B cell (primary cell): ENCODE data around the gene NACAD. TPM values are rescaled to one million over a fixed set of nuclear protein-coding genes. Genes with fewer than 3 reads are reported as not detected.

Experiments
- ATAC-seq: fragments of 200-7000 bp; cut with Tn5 transposase; one replicate; pipeline ENCODE4 v1.10.0; 2021; ENCODE audit warnings: low read depth, mild to moderate bottlenecking, moderate number of reproducible peaks, moderate library complexity
- CTCF ChIA-PET: fragments of 350-600 bp; sonication (Branson Sonifier 250); formaldehyde crosslinking; loops from one replicate; lab custom pipeline; 2021; ENCODE audit warnings: antibody characterized with exemption, inconsistent platforms; lab: Charles Lee
- POLR2A ChIA-PET: fragments of 350-600 bp; sonication (Branson Sonifier 250); formaldehyde crosslinking; loops from one replicate; lab custom pipeline; 2021; ENCODE audit warnings: antibody characterized with exemption; lab: Charles Lee
- DNase-seq: peaks from one replicate; pipeline ENCODE4 v3.0.0; 2013
- H2AFZ ChIP-seq: 2 replicates; pipeline ENCODE4 v1.6.1; 2012; ENCODE audit warnings: mild to moderate bottlenecking, low read depth, low read length; ENCODE audit not compliant: insufficient read depth, poor library complexity, severe bottlenecking
- H3K27ac ChIP-seq, 2 donors: 1 replicate in 1 of 2; 2 replicates in 1 of 2; pipeline ENCODE4 v1.5.1; 2012 to 2013; ENCODE audit warnings: low read length in 2 of 2, mild to moderate bottlenecking in 2 of 2, moderate library complexity in 1 of 2
- H3K27me3 ChIP-seq, 4 experiments: fragments of 200-600 bp in 1 of 4; sonication (generic) in 1 of 4; replicated peaks in 1 of 4; 1 replicate in 2 of 4; 2 replicates in 2 of 4; pipeline versions ENCODE4 v1.6.1 to v1.7.0; 2013 to 2016; ENCODE audit warnings: low read length in 3 of 4, mild to moderate bottlenecking in 2 of 4, mixed read lengths in 1 of 4, moderate library complexity in 1 of 4; ENCODE audit not compliant: insufficient read depth in 4 of 4, control insufficient read depth in 3 of 4; ENCODE audit errors: control extremely low read depth in 1 of 4
- H3K36me3 ChIP-seq, 2 experiments: replicated peaks in 1 of 2; 1 replicate in 1 of 2; 2 replicates in 1 of 2; pipeline versions ENCODE4 v1.6.1 to v1.7.1; 2013; ENCODE audit warnings: low read length in 1 of 2; ENCODE audit not compliant: insufficient read depth in 2 of 2, control insufficient read depth in 1 of 2; ENCODE audit errors: control extremely low read depth in 1 of 2, extremely low read depth in 1 of 2
- H3K4me1 ChIP-seq, 2 donors: fragments of 200-600 bp in 1 of 2; sonication (generic) in 1 of 2; 1 replicate in 1 of 2; 2 replicates in 1 of 2; pipeline versions ENCODE4 v1.5.1 to v1.6.1; 2013 to 2017; ENCODE audit warnings: low read length in 2 of 2; ENCODE audit not compliant: control insufficient read depth in 2 of 2, insufficient read depth in 2 of 2
- H3K4me2 ChIP-seq: replicated peaks from 2 replicates; pipeline ENCODE3; 2012; ENCODE audit warnings: mild to moderate bottlenecking, low read depth, low read length; ENCODE audit not compliant: poor library complexity, severe bottlenecking
- H3K4me3 ChIP-seq, 5 experiments: fragments of 200-600 bp in 1 of 5; sonication (generic) in 1 of 5; 1 replicate in 3 of 5; 2 replicates in 2 of 5; pipeline versions ENCODE4 v1.5.1 to v1.7.0; 2011 to 2016; ENCODE audit warnings: low read length in 4 of 5, mild to moderate bottlenecking in 4 of 5, low read depth in 2 of 5, control low read depth in 1 of 5, moderate library complexity in 1 of 5; ENCODE audit not compliant: insufficient read depth in 1 of 5; ENCODE audit errors: control extremely low read depth in 1 of 5, extremely low read depth in 1 of 5
- H3K79me2 ChIP-seq: fragments of 200-600 bp; sonication (generic); one replicate; pipeline ENCODE4 v1.6.0; 2016; ENCODE audit warnings: low read length; ENCODE audit not compliant: control insufficient read depth, insufficient read depth
- H3K9ac ChIP-seq: fragments of 200-600 bp; sonication (generic); 2 replicates; pipeline ENCODE4 v1.6.1; 2017; ENCODE audit warnings: mild to moderate bottlenecking, low read length, moderate library complexity
- H3K9me3 ChIP-seq, 3 donors: one replicate each; pipeline versions ENCODE4 v1.6.1 to v1.7.1; 2013; ENCODE audit warnings: low read length in 2 of 3; ENCODE audit not compliant: control insufficient read depth in 2 of 3, insufficient read depth in 1 of 3; ENCODE audit errors: control extremely low read depth in 1 of 3
- H4K20me1 ChIP-seq: 2 replicates; pipeline ENCODE4 v1.6.0; 2012; ENCODE audit warnings: mild to moderate bottlenecking, low read length; ENCODE audit not compliant: insufficient read depth, control insufficient read depth, poor library complexity, severe bottlenecking
- H3K27ac Mint-ChIP-seq: one replicate; pipeline ENCODE4 v1.8.0; 2021; ENCODE audit warnings: mixed read lengths
- H3K27me3 Mint-ChIP-seq: one replicate; pipeline ENCODE4 v1.8.0; 2021; ENCODE audit warnings: mixed read lengths
- H3K4me1 Mint-ChIP-seq: one replicate; pipeline ENCODE4 v1.8.0; 2021; ENCODE audit warnings: mixed read lengths
- H3K4me3 Mint-ChIP-seq: one replicate; pipeline ENCODE4 v1.8.0; 2021; ENCODE audit warnings: mixed read lengths
- H3K9me3 Mint-ChIP-seq: one replicate; pipeline ENCODE4 v1.8.0; 2022; ENCODE audit warnings: mixed read lengths; ENCODE audit not compliant: insufficient read depth
- CTCF ChIP-seq: fragments of 200-600 bp; IDR thresholded peaks from one replicate; pipeline ENCODE4 v1.8.0; 2022; ENCODE audit warnings: antibody characterized with exemption, mild to moderate bottlenecking
- EZH2 ChIP-seq: IDR thresholded peaks from 2 replicates; pipeline ENCODE4 v1.6.1; 2012; ENCODE audit warnings: borderline replicate concordance, low read depth, mild to moderate bottlenecking, moderate library complexity, low read length; ENCODE audit not compliant: insufficient read depth, poor library complexity, severe bottlenecking
- WGBS: methylation state at CpG from one replicate; pipeline ENCODE4 v1.1.5; 2013; ENCODE audit warnings: missing lambda C conversion rate; ENCODE audit not compliant: insufficient coverage; 5-methylcytosine and 5-hydroxymethylcytosine counted together
- intact Hi-C: fragments of 100-400 bp; cut with micrococcal nuclease; formaldehyde crosslinking; loops from one replicate; pipeline ENCODE4 v1.10.0; 2022
- polyA plus RNA-seq: library from polyadenylated mRNA; depleted of rRNA; stranded (reverse); fragments of >200 nt; gene quantifications from 2 replicates; pipeline ENCODE4 v1.2.3, GENCODE V29; 2012
- total RNA-seq, 2 donors: library from RNA; stranded (reverse); fragments of 120-200 nt in 1 of 2; gene quantifications; 1 replicate in 1 of 2; 2 replicates in 1 of 2; pipeline versions ENCODE4 v1.2.3 to v1.2.4, GENCODE V29; 2013 to 2022

NACAD gene
- total and polyA plus RNA-seq, 2 donors (not counting 1 experiment from before 2014, with no cell fraction given): 0.04 to 0.49 TPM

DNA sequence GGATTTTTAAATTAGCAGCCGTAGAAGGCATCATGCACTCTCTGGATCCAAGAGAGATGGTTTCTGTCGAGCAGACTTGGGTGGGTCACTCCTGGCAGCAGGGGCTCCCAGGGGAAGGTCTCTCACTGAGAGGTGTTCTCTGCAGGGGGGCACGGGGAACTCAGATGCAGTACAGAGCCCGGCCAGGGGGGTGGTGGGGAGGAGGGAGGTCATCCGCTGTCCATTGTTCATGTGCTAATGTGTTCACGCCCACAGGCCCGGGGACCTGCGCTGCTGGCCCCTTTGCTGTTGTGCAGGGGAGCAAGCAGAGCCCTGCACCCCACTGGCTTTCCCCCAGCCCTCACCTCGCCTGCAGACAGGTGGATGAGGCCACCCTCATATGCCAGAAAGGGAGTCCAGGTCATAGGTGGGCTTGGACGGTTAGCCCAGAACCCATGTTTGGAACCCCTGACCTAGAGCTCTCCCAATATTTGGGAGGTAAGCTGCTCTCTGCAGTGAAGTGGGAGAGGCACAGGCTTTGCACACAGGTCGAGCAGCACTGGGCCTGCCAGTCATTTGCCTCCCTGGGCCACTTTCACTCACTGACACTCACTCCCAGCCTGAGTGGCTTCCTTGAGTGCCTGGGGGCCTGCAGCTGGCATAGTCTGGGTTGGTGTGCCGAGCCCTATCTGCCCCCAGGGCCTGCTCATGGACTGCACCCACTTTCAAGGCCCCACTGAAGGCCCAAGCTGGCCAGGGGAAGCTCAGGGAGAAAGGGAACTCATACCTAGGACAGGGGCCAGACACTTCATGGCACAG is 35.3 kb upstream of the NACAD start:
- ChIA-PET CTCF (interaction anchor here (0.6 to 3.7 kb wide), 6 partner anchors 12 to 734 kb away, joined by 3 to 11 read pairs (median 4); no protein-coding TSS in a partner anchor), POLR2A (no interaction called here)
- no peaks in the 10 kb centered on the region for H3K9me3 ChIP-seq
- 96% methylated on average over 8 of the region's 12 CpGs for WGBS
- H3K79me2 ChIP-seq: no peaks in the 10 kb centered on the region
- no peak overlapping the region for H3K27ac ChIP-seq
- Mint-ChIP-seq H3K27me3 (no peaks in the 10 kb centered on the region), H3K27ac (no peak overlapping the region), H3K9me3 (no peaks in the 10 kb centered on the region), H3K4me3 (no peak overlapping the region), H3K4me1 (peaks cover 7% of the 10 kb centered on the region)
- H3K9ac ChIP-seq: no peak overlapping the region
- TF ChIP-seq EZH2 (no peak), CTCF (no peak)
- no peaks in the 10 kb centered on the region for H3K36me3 ChIP-seq
- DNase-seq (no peak), ATAC-seq (no peak)
- no peak overlapping the region for H2AFZ ChIP-seq
- peaks cover 0 to 15% of the 10 kb centered on the region in 2 donors for H3K4me1 ChIP-seq
- no peak overlapping the region for H3K4me2 ChIP-seq
- intact Hi-C loops: no loop called here
- H3K27me3 ChIP-seq: no peaks in the 10 kb centered on the region
- no peaks in the 10 kb centered on the region for H4K20me1 ChIP-seq
- H3K4me3 ChIP-seq: no peak overlapping the region
